CD4-positive, alpha-beta T cell treated with Interferon gamma for 1 hour (primary cell): Measurements from ENCODE around the gene CRB1.
"Not testable (repeated sequence)": the region's sequence is repeated elsewhere in the genome, so short reads cannot be mapped to it uniquely, and the experiment has no call there.

Source experiments
- DNase-seq: peaks from one replicate; pipeline ENCODE4 v3.0.0-alpha.2; 2020

The CRB1 gene

DNA sequence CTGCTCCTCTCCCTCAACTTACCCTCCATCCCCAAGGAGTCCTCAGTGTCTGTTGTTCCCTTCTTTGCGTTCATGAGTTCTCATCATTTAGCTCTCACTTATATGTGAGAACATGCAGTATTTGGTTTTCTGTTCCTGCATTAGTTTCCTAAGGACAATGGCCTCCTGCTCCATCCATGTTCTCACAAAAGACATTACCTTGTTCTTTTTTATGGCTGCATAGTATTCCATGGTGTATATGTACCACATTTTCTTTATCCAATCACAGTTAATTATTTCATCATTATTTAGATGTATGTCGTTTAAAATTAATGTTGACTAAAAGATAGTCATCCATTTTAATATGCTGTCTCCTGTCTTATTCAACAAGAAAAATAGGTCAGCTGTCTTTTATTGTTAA, 134.1 kb downstream of the CRB1 start:
- no peak for DNase-seq

DNA sequence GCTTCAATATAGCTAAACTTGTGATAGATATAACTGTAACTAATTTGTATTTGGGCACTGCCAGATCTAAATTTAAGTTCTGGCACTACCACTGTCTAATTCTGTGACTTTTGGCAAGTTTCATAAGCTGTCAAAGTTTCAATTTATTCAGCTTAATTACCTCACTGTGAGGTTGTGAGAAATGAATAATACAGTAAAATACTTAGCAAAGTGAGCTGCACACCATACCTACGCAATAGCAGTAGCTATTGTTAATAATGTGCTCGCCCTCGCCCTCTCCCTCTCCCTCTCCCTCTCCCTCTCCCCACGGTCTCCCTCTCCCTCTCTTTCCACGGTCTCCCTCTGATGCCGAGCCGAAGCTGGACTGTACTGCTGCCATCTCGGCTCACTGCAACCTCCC, 136.7 kb downstream of the CRB1 start:
- not testable (repeated sequence) for DNase-seq

DNA sequence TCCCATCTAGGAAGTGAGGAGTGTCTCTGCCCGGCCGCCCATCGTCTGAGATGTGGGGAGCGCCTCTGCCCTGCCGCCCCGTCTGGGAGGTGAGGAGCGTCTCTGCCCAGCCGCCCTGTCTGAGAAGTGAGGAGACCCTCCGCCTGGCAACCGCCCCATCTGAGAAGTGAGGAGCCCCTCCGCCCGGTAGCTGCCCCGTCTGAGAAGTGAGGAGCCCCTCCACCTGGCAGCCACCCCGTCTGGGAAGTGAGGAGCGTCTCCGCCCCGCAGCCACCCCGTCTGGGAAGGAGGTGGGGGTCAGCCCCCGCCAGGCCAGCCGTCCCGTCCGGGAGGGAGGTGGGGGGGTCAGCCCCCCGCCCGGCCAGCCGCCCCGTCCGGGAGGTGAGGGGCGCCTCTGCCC, 137.6 kb downstream of the CRB1 start:
- DNase-seq = not testable (repeated sequence)

DNA sequence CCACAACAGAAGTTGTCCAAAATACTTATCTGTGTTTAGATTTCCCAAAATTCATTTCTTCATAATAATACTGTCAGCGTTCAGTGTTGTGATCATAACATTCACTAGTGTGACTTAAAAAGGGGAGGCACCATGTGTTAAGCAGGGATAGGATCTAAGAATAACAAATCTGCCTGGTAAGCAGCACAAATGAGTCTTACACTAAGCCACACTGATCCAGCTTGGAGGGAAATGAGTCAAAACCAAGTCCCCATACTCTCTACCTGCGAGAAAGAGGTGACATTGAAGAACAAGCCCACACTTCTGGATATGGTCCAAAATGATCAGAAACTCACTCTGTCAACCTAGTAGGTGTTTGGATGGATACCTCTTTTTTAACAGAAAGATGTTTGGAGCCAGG, 145.5 kb downstream of the CRB1 start:
- DNase-seq = no peak

DNA sequence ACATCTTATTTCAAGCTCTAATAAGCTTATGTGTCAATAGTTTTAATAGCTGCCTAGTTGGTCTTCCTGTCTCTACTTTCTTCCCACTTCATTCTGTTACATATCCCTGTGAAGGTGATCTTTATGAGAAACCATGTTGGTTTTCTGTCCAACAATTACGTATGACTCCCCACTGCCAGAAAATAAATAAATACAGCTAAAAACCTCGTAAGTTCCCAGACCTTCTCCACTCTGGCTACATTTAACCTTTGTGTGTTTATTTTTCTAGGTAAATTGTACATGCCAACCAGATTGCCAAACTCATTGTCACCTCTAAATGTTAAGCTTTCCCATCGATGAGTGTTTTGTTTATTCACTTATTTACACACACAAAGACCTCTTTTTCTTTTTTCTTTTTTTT, 147.2 kb downstream of the CRB1 start:
- no peak for DNase-seq

DNA sequence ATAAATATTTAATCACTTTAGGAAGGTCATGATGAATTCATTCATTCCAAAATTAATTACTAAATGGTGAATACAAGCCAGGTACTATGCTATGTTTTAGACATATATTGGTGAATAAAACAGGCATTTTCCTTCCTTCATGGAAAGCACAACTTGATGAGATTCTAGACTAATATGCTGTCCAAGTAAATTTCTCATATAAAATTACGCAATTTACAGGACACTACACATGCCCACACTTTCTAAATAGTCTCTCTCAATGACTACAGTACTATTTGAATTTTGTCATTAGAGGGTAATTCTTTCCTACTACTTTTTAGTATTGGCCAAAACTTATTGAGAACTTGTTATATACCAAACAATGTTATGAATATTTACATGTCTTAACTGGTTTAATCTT, 150.6 kb downstream of the CRB1 start:
- no peak for DNase-seq

DNA sequence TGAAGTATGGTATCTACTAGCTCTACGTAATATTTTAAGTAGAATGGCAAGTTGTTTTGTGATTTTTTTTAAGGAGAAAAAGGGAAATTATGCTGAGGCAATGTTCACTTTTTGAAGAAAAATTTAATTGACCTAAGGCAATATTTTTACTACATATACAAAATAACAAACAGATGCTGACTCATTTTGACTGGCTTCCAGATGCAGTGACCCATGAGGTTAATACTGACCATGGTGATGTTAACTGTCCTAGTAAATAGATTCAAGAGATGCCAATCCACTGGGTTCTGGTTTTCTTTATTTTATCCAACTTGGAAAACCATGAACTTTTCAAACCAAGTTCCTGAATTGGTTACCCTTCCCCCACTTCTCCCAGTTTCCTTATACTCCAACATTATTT, 154.9 kb downstream of the CRB1 start:
- DNase-seq = no peak

DNA sequence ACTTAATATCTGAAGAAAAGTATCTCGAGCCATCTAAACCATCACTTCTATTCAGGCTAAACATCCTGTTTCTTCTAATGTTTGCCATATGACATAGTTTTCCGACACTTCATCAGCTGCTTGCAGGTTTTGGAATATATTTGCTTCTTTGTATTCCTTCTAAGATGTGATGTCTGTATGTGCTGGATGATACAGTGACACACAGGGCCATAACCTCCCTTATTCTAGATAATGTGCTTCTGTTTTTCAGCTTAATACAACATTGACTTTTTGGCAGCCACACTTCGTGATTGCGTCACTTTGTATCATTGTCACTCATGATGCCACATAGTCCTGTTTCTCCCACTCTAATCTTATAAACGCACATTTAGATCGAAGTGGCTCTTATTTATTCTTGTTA, 156.3 kb downstream of the CRB1 start:
- DNase-seq = no peak

DNA sequence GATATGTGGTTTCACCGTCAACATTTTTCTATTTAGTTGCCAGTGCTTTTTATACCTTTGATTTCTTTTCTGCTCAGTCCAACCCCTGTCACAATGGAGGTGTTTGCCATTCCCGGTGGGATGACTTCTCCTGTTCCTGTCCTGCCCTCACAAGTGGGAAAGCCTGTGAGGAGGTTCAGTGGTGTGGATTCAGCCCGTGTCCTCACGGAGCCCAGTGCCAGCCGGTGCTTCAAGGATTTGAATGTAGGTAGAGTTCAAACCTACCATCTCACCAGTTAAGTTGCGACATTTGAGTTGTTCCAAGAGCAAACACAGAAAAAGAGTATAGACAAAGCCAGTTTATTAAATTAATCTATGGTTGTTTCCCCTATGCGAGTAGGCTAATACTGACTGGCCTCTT, 161.3 kb downstream of the CRB1 start:
- DNase-seq = no peak

DNA sequence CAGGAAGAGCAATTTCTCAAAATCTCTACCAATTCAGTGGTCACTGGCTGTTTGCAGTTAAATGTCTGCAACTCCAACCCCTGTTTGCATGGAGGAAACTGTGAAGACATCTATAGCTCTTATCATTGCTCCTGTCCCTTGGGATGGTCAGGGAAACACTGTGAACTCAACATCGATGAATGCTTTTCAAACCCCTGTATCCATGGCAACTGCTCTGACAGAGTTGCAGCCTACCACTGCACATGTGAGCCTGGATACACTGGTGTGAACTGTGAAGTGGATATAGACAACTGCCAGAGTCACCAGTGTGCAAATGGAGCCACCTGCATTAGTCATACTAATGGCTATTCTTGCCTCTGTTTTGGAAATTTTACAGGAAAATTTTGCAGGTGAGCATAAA, 167.2 kb downstream of the CRB1 start:
- no peak for DNase-seq

DNA sequence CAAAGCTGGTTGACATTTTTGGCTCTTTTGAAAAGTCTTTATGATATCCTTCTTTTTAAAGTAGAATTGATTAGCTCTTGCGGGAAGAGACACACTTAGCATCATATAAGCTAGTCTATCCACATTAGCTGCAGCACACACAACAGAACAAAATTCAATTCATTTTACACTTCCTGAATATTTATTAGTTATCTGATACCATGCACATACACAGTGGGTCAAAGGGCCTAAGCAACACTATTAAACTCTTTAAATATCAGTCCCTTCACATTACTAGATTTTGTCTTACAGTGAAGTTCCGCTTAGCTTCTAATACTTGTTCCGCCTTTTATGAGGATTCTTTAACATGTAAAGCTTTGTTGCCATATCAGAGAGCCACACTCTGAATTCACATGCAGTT, 169.5 kb downstream of the CRB1 start:
- no peak for DNase-seq

DNA sequence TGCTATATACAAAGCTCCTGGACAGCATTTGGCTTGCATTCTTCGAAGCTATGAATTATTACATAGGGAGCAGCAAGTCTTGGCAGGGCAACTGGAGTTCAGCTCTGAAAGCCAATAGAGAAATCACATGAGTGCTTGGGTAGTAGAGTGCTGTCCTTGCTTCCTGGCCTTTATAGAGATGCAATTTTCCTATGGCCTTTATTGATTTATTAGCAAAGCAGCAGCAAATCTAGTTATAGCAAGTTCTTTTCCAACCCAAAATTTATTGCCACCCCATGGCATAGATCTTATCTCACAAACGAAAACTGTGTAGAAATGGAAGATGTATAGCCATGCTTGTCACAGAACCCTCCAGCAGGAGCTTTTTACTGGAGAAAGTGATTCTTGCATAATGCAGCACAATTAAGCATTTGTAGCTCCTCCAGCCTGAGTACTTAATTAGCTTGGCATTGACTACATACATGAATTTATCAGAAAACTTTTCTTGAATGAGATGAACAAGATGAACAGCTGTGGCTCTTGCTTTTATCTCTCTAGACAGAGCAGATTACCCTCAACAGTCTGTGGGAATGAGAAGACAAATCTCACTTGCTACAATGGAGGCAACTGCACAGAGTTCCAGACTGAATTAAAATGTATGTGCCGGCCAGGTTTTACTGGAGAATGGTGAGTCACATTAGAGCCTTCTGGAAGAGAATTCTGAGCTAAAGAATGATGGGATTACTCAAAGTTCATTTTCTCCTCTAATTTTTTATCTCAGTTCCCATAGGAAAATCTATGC, 170.1 kb downstream of the CRB1 start:
- DNase-seq = no peak

DNA sequence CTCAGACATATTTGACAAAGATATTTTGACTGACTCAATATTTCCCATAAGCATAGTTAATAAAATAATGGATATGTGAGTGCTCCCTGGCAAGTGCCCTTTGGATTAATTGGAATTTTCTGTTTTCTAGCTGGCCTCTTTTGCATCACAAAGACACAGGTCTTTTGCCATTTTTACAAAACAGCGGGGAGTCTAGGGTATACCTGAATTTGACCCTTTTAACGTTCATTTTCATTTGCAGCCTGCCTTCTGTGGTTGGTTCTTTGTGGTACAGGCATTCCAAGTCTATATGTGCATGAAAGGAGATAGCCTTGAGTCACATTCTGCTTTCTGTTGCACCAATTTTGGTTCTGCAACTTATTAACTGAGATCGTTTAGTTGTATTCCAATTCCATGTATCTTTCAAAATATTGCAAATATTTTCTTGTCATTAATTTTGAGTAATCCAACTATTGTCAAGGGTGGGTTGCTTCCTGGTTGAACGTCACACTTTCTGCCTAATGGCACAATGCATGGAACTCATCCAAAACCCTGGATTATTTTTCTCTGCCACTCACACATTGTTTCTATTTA, 171.7 kb downstream of the CRB1 start:
- no peak for DNase-seq

DNA sequence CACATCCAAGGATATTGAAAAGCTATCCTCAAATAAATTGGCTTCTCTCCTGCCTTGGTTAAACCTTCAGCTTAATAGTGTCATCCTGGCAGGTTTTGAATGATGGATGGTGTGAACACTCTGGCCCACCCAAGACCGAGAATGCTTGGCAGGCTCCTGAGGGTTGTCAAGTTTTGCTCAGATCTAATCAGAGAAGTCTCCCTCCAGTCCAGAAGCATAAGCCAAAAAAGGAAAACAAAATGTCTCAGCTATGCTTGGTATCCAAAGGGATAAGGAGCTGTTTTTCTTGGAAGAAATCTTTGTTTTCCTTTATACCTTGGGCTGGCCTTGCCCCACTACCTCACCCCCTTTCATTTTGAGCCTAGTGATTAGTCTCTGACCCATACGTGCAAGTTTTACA, 172.7 kb downstream of the CRB1 start:
- no peak for DNase-seq

DNA sequence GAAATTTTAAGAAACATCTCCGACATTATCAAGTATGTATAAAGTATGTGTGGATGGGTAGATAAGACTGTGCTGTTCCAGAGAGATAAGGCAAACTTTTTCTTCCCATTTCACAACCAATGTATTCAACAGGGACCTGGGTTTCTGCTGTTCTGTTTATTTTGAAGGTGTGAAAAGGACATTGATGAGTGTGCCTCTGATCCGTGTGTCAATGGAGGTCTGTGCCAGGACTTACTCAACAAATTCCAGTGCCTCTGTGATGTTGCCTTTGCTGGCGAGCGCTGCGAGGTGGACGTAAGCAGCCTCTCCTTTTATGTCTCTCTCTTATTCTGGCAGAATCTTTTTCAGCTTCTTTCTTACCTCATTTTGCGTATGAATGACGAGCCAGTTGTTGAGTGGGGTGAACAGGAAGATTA, 174.0 kb downstream of the CRB1 start:
- no peak for DNase-seq

DNA sequence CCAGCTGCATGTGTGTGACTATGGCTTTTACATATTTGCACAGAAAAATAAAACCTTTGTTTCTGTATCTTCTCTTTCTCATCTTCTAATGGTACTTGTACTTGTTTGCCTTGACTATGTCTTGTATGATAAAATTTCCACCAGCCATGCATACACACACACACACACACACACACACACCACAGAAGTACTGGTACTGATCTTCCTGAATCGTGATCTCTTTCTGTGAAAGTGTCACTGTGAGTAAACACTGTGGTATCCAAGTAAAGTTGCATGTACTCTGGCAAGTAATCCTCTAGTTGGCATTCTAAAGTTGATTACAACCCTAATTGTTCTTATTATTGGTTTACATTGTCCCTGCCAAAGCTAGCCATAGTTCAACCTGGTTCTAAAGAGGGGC, 176.7 kb downstream of the CRB1 start:
- no peak for DNase-seq

DNA sequence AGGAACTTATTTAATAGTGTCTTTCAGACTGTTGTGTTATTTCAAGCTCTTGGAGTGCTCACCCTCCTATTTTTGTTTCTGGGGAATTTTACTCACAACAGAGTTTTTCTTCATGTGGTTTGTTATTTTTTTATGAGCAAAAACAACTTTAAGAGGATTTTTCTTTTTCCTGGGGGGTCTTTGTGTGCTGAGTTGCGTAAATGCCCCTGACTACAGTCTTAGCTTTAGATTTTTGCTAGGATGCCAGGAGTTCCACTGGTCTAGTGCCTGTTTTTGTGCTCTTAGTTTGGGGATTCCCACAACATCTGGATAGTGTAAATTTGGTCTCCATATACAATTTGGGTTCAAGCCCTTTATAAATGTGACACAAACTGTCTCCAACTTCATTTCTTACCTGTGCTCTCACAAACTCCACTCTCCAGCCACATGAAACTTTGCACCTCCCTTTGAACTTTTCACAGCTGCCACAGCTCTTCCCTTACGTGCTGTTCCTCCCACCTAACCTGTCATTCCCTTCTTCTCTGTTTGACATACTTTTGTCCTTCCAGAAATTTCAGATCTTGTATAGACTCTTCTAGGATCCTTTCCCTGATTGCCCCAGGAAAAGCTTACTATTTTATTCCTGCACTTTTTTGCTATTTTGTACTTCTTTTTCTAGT, 180.2 kb downstream of the CRB1 start:
- DNase-seq = no peak

DNA sequence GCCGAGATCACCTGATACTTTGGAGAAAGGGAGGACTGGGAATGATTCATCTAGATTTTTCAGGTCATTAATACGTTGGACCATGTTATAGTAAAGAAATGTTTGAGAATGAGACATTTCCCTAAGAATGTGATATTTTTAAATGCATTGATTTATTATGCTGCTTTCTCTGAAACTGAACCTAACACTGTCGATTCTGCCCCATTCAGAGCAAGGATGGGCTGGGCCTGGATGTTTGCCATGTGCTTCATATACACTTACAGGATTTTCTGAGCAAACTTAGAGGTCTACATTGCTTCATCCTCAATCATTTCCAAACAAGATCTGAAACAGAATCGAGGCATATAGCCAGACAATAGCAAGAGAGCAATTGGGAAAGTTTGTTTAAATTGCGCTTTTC, 183.3 kb downstream of the CRB1 start:
- DNase-seq = no peak

DNA sequence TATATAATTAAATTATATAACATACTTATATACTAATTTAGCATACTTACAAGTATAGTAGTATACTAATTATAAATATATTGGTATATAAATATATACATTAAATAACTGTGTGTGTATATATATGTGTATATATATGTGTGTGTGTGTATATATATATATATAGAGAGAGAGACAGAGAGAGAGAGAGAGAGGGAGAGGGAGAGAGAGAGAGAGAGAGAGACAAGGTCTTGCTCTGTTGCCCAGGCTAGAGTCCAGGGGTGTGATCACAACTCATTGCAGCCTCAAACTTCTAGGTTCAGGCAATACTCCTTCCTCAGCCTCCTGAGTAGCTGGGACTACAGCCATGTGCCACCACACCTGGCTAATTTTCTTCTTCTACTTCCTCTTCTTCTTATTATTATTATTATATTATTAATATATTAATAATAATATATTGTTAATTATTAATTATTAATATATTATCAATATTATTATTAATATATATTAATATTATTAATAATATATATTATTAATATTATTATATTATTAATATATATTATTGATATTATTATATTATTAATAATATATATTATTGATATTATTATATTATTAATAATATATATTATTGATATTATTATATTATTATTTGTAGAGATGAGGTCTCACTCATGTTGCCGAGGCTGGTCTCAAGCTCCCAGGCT, 185.5 kb downstream of the CRB1 start:
- DNase-seq = no peak

DNA sequence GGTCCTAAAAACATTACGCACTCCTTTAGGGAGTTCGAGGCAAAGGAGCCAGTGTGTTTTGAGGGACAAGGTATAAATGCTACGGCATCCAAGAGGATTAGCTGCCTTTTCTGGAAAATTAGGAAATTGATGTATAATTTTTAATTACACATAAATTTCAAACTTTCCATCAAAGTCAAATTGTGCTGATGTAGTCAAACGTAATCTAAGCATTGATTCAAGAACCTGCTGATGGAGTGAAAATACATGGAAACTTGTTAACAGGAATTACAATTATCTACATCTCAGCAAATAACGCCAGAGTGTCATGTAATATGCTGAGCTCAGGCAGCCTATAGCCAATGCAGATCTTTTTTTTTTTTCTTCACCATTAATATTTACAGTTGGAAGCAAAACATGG, 194.5 kb downstream of the CRB1 start:
- DNase-seq = no peak

DNA sequence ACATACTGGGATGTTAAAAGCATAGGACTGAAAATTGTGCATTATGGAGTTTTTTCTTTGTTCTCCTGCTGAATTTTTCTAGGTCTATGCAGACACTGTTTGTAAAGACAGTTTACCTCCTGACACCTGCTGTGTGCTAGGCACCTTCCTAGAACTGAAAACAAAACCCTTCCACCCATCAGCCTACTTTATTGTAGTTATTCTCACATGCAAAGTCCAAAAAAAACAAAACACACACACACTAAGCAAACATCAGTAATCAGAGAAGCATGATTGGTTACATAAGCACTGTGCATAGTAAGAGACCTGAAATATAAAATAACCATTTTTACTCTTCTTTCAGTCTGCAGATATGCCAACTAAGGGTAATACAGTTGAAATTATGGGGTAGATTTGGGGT, 195.1 kb downstream of the CRB1 start:
- DNase-seq = no peak

DNA sequence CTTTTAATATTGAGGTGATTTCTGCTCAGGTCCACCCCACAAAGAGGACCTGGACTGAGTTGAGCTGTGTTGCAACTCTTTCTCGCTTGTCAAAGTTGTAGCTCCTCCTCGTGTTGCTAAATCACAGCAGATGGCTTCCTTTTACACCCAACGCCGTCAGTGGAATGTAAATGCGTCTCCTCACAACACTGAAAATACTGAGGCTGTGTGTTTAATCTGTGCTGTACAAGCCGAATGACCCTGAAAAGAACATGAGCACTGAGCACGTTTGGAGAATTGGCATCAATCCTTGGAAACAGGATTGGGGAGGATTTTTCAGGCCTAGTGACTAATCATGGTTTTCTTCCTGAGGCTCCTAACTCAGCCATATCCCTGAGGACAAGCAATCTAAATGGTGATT, 196.0 kb downstream of the CRB1 start:
- DNase-seq = no peak

DNA sequence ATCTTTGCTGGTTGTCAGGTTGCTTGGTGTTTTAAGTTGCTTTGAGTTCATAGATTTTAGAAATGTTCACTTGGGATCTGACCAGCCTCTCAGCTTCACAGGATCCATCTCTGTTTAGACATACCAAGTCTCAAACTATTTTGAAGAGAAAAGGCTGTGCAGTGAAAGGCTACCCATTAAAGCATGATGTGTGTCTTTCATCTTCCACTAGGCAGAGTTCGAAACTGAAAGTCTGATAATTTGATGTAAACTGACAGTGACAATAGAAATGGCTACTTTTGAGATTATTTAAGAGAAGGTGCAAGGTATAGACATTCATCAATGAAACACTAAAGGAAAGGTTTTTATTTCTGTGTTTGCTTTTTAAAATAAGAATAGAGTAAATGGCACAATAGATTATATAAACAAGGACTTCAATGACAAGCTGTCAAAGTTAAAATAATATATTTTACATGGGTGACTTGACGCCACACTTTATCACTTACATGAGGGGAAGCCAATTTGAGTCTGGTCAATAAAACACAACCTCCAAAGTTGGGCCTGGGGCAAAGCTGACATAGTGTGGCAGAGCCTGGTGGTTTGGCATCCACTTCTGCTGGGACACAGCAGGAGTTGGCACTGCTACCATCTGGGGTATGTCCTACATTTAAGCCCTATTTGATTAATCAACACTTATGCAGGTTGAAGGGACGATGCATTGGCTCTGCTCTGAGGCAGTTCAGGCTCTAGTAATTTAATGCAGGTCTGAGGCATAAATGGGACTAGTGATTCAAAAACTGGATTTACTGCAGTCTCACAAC, 197.7 kb downstream of the CRB1 start:
- DNase-seq = no peak
